A172 (cell line): ENCODE results near the gene CGREF1. TPM values are rescaled to one million over a fixed set of nuclear protein-coding genes. Genes with fewer than 3 reads are reported as not detected.

Experiments
- DNase-seq: peaks from one replicate; pipeline ENCODE4 v3.0.0-alpha.2; 2015; ENCODE audit warnings: low spot score
- total RNA-seq: library from RNA; depleted of rRNA; stranded (reverse); fragments of >200 nt; shearing (Covaris generic); gene quantifications from 2 replicates; pipeline ENCODE4 v1.2.3, GENCODE V29; 2014

Gene CGREF1
- total RNA-seq, 1 experiment from 2014 or later = 0.40 TPM

DNA sequence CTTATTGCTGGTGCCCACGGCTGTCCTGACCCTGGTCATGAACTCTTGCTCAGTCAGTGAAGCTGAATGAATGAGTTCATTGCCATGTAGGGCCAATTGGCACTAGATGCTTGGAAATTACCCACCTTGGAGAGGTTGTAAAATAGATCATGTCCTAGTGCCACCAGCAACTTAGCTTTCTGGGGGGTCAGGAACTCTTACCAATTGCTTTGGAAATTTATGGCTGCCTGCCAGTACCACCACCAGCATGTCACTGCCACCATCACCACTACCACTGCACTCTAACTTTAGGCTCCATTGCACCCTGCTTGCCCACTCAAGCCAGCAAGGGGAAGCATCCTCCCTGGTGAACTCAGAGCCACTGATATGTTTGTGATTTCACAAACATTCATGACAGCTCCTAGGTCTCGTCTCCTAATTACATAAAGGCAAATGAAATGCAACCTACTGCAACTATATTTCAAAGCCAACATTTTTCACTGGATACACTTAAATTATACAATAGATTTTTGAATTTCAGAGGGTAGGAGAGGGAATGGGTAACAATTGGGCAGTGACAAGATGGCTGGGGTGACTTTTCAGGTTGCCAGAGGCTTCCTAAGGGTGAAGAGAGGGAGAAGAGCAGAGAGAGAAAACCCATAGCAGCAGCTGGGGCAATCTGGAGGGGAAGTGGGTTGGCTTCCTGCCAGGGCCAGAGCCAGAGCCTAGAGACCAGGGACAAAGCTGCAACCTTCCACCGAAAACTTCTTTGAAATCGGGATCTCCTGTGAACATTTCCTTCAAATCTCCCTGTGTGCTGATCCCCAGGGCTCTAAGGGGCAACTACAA is 44.0 kb downstream of the CGREF1 start:
- no peak for DNase-seq

DNA sequence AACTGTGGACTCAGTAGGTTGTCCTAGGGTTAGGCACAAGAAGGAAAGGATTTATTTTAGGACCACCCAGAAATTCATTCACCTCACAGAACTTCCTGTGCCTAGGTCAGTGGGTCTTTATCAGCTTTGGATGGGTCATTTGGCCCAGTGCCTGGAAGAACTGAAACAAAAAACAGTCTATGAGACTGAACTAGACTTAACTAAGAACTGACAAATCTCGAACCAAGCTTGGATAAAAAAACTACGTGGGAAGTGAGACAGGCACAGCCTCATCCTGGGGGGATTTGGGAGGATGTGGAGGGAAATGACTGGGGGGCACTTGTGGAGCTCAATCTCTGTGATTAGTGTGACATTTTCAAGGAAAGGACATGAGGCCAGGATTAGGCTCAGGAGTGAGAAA is 45.1 kb downstream of the CGREF1 start:
- no peak for DNase-seq

DNA sequence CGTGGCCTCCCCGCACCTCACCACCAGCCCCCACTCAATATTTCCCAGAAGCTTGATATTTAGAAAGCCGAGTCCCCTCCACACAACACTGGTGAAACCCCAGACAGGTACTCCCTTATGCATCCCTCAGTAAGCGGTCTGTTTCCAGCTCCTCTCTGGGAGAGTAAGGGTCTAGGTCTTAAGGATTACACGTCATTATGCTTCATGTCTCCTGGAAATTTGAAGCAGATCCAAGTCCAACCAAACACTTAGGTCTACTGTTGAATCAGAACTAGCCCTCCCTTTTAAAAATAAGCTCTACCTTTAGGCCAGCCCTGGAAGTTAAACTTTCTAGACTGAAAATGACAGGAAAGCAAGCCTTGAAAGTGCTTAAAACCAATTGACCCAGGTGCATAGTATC is 46.0 kb downstream of the CGREF1 start:
- no peak for DNase-seq

DNA sequence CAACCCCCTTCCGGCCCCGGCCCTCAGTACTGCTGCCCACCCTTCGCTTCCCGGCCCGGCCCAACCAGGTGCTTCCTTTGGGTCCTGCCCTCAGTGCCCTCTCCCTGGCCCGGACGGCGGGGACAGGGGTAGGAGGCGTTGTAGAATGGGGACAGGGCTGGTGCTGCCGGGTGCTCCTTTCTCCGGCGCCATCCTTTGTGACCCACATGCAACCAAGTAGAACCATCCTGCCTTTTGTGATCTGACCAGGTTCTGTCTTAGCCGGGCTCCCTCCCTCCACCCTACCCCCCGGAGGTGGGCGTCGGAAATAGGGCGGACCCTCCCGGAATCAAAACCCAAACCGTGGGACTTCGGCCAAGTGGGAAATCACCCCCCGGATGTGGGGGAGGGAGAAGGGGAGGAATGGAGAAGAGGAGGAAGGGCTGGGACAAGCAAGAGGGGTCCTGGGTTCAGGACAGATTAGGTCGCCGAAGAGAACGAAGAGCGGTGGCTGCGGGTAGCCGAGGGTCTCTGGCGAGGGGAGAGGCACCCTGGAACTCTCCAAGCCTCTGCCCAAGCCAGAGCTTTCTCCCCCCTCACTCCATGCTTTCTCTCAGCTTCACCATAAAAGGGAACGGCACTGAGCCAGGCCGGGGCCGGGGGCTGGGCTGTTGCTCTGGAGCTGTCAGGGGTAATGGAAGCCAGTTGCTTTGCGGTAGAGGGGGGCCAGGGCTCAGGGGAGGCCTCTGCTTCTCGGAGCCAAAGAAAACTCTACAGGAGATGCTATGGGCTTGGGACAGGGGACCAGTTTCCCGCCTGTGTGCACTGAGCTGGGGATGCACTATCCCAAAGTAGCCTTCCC is 46.7 kb downstream of the CGREF1 start:
- DNase-seq = no peak

DNA sequence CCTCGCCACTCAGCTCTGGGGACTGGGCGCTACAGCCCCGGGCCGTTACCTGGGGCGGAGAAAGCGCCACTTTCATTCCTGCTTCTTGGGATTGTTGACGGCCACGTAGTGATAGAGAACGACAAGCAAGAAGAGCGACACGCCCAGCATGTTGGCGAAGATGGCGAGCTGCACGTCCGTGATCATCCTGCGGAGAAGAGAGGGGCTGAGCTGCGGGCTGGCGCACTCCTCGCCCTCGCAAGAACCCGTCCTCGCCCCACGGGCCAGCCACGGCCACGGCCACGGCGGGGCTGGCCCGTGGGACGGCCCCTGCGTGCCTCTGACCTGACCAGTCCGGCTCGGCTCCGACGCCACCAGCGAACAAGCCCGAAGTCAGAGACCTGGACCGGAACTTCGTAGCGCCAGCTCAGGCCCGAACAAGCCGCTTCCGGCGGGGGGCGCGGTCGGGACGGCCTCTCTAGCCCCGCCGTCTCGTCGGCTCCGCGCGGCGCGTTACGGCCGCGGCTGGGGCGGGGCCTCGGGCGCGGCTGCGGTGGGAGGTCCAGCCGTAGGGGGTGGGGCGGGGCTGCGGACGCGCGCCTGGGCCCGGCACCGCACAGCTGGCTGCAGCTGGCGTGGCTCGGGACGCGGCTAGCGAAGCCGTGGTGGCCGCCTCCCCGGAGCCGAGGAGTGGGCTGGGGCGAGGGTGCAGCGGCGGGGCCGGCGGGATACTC is 47.5 kb downstream of the CGREF1 start, which contains the start of gene OST4:
OST4 (minus strand) TSS at position 378 of the 713 bp plus-strand sequence.
- peak; percentile 85 for DNase-seq

DNA sequence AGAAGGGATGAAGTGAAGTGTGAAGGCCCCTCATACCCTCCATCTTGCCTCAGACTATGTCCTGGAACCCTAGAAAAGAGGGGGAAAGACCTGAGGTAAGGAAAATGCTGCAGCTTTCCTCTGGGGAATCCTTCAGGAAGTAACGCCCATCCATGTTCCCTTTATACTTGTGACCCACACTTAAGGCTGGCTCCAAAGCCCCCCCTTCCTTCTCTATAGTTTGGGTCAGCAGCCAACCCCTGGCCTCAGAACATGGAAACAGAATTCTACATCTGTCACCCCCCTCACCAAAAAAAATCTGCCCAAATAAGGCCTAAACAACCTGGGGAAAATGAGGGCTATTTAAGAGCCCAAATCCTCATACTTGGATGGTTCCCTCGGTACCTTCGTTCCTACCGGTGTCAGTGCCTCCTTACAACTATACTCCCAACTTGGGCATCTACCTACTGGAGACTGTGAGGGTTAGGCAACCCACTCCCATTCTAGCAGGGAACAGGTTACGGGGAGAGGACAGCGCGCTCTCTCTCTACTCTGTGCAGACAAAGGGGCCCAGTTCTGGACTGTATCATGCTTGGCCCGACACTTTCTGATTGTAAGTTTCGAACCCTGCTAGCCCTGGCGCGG is 48.2 kb downstream of the CGREF1 start:
- no peak for DNase-seq

DNA sequence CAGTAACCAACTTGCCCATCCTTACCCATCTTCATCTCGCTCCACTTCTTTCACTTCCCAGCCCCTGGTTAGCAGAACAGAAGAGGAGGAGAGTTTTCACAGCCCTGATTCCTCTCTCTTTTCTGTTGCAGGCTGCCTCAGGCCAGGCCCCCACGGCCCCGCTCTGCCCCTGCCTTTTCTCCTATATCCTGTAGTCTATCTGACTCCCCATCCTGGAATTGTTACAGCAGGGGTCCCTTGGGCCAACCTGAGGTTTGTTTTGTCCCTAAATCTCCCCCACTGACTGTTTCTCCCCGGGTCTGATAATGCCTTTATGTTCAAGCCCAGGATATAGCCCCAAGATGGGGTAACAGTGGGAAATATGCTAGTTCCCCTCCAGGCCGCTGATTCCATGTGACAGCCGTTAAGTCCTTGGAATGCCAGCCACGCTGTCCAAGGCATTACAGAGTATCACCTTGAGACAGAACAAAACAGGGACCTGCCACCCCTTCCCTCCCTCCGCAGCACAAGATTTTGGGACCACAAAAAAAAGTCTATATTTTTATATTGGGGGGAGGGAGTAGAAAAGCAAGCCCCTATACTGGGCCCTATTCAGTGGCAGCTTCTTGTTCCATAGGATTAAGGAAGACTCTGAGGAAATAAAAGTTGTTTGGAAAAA is 48.8 kb downstream of the CGREF1 start:
- no peak for DNase-seq

DNA sequence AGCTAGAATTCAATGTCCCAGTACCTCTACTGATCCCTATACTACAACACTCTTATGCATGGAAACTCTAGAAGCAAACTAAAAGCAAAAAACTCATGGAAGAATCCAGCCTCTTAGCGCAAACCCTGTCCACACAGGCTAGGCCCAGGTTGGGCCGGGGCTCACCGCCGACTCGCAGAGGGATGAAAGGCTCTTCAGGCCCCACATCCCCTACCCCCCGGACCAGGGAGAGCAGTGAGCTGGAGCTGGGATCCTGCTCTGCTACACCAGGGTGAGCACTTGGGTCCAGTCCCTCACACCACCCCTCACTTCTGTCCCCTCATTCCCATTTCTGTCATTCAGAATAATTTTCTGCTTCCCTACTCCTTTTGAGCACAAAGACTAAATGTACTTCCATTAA is 49.5 kb downstream of the CGREF1 start:
- no peak for DNase-seq

DNA sequence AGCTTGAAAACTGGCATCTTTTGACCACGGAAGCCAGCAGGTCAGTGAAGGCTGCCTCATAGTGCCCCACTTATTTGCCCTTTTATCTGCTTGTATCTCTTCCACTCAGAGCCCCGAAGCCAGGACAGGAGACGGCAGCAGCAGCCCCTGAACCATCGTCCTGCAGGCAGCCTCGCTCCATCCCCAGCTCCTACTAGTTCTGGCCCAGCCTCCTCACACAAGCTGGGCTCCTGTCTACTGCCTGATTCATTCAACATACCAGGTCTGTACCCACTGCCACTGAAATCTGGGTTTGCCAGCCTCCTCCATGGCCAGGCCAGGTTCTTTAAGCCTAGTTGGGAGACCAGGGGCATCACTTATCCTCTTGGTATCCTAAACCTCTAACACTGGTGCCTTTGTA is 51.5 kb downstream of the CGREF1 start:
- DNase-seq = no peak

DNA sequence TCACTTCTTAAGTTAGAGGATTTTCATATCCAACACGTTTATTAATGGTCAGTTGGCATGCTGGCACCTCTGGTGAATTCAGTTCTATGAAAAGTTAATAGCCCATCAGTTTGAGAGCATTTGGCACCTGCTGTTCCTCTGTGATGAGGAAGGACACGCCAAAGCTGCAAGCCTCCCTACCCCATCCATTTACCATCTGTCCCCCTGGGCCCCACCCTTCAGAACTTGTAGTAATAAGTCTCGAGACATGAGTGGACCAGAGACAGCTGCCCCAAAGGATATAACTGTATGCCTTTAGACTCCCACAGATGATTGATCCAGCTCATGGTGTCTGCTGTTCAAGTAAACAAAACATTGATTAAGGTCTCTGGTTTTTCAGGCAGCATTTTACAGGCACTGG is 53.8 kb downstream of the CGREF1 start:
- DNase-seq = no peak

DNA sequence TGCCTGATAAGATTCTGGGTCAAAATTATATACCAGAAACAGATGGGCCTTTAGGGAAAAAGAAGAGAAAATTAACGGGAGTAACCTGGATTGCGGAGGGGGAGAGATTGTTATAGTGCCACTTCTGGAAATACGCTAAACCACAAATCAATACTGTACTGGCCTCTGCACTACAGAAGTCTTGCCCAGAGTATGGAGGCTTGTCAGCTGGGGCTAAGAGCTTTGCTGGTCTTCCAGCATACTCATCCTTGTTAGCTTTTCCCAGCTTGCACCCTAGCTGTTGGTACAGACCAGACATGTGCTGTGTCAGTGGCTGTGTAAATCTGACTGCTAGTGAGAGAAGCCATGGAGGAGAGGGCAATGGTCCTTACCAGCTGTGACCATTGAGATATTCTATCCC is 58.6 kb downstream of the CGREF1 start:
- DNase-seq = no peak

DNA sequence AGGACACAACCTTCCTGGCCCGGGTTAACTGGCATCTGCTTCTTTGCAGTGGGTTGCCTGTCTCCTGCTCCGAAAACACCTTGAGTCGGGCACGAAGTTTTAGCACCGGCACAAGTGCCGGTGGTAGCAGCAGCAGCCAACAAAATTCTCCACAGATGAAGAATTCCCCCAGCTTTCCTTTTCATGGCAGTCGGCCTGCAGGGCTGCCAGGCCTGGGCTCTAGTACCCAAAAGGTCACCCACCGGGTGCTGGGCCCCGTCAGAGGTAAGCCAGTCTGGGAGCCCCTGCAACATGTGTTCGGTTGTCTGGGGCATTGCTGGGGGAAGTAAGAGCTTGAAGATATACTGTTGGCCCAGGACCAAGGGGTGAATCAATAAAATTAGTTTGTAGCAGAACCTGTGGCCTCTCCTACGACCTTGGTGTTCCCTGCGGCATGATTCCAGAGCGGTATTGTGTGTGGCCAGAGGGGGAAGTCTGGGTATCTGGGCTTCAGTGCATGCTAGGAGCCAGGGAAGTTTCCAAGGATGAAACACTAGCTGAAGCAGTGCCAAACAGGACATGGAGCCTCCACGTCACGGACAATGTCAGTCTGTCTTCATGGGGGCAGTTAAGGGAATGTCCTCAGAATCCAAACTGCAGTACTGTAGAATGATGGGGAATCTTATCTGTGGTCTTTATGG is 59.6 kb downstream of the CGREF1 start:
- DNase-seq = no peak

DNA sequence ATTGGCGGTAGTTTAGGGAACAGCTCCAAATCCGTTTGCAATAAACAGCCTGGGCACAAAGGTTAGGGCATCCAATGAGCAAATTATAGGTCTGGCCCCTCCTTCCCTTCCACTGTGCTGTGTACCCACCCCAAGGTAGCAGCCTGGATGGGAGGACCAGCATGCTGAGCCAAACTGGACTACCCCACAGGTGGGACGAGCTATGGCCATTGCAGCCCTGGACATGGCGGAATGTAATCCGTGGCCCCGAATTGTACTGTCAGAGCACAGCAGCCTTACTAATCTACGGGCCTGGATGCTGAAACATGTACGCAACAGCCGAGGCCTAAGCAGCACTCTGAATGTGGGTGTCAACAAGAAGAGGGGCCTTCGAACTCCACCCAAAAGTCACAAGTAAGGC is 60.7 kb downstream of the CGREF1 start:
- no peak for DNase-seq

DNA sequence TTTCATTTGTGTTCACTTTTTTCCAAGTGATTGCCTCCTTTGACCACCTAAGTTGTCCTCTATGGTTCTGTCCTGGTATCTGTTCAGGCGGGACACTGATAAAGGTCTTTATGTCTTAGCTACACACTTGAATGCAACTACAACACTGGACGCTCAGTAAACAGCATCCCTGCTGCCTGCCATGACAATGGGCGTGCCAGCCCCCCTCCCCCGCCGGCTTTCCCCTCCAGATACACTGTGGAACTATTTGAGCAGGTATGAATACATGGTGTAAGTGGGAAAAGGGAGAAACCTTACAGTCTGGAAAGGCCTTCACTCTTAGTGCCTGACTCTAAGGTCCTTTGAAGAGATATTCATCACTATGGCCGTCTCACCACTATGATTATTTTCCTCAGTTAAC is 61.7 kb downstream of the CGREF1 start:
- no peak for DNase-seq

DNA sequence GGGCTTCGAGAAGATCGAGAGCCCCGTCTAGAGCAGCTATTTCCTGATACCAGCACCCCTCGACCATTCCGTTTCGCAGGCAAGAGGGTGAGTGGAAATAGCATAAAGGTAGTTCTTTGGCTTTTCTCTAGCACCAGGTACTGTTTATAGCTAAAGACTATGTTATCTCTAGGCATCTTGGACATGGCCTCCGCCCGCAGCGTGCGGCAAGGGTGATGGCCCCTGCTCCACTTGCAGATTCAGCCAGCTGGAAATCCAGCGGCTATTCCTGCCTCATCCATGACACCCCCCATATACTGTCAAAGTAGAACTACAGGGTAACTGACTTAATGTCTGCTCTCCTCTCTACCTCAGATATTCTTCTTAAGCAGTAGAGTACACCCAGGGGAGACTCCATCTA is 64.2 kb downstream of the CGREF1 start:
- no peak for DNase-seq

DNA sequence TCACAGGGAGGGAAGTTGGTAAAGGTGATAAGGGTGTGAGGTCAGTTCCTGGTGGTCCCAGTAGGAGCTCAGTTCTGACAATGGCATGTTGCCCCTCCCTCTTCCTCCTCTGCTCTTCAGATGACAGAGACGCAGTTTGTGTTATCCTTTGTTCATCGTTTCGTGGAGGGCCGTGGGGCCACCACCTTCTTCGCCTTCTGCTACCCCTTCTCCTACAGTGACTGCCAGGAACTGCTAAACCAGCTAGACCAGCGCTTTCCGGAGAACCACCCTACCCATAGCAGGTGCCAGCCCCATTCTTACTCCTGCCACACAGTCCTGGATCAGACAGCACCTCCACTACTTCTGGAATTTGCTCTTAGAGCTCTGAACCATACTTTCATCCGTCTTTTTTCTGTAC is 65.2 kb downstream of the CGREF1 start:
- no peak for DNase-seq

DNA sequence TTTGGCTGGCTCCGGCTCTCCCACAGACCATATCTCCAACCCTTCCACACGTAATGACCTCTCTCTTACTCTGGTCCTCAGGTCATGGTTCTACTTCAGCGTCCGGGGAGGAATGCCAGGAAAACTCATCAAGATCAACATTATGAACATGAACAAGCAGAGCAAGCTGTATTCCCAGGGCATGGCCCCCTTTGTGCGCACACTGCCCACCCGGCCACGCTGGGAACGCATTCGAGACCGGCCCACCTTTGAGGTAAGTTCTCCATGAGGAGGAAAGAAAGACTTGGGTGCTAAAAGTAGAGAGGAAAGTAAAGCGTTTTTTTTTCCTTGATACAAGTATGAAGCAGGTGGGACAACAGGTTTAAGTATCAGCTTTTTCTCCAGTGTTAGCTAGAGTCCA is 65.6 kb downstream of the CGREF1 start:
- no peak for DNase-seq

DNA sequence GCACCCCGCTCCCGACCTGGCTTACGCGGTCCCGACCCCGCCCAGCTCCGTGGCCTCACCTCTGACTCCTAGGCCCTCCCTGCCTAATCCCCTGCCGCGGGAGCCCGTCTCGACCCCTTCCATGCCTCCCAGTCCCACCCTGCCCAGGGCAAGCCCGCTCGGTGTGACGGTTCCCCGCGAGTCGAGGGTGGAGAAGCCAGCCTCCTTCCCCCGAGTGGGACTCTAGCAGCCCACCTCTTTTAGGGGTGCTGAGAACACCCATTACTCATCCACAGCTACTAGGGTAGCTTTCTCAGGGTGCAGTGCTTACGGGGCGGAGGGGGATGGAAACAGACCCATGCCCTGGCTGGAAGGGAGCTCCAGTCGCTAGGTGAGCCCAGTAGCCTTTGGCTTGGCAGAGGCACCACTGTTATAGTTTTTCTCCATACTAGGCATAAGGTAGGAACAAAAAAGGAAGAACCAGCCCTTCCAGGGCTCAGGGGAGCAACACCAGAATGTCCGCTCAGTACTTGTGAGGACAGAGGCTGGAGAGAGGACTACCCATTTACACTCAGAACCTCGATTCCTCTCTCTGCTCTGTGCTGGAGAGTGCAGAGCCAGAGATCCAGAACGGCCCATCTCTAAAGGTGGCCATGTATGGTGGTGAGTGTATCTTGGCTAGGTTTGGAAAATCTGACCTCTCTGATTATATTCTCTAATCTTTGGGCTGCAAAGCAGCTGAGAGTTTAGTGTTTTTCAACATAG is 66.9 kb downstream of the CGREF1 start:
- DNase-seq = no peak

DNA sequence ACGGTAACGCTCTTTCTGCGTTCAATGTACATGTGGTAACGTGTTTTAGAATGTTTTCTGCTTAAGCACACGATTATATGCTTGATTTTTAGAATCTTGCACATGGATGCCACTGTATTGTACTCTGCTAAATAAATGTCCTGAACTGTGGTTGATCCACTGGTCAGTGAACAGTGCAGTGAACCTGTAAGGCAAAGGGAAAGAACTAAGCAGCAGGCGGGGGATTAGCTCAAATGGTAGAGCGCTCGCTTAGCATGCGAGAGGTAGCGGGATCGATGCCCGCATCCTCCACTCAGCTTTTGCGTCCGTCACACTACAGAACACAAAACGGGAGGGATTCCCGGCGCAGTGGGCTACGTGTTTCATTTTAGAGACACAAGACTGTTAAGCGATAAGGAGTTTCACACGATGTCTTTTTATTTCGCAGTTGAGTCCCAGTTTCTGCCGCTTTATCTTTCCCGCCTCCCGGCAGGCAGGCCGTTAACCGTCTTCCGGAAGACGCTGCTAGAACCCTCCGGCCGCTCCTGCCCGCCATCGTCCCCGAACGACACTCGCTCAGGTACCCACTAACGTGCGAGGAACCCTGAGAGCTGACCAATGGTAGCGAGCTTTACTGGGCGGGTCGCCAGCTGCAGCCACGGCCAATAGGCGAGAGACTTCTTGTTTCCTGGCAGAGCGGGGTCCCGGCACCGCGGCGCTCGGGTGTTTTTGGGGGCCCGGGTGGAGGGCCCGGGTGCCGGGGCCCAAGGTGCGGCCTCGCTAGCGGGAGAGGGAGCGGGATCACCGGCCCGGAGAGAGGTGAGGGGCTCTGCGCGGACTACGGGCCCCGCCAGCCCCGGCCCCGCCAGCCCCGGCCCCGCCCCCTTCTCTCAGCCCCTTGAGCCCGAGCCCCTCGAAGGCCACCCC is 67.7 kb downstream of the CGREF1 start, which contains the start of gene AGBL5:
AGBL5 (plus strand) TSS at position 673 of the 906 bp plus-strand sequence. CDS start 1,291 bp downstream, outside the sequence.
- DNase-seq = peak; percentile 93
